Liver (tissue), 3 donors: ENCODE results near the gene LAMA1.

Experiments
- CTCF ChIP-seq: fragments of 150-350 bp; IDR thresholded peaks from 2 replicates; pipeline ENCODE4 v1.5.1; 2017; ENCODE audit warnings: improper control_type of control experiment, low read depth, low read length; ENCODE audit not compliant: missing input control
- EGR1 ChIP-seq, 2 donors: IDR thresholded peaks; 2 replicates each; pipeline ENCODE4 v1.6.1; 2016 to 2018; ENCODE audit warnings: antibody characterized with exemption in 2 of 2, low read depth in 2 of 2
- FOXA1 ChIP-seq: IDR thresholded peaks from 2 replicates; pipeline ENCODE4 v1.6.1; 2016; ENCODE audit warnings: antibody characterized with exemption
- GABPA ChIP-seq, 2 donors: IDR thresholded peaks in 1 of 2; conservative IDR thresholded peaks in 1 of 2; 2 replicates each; pipeline ENCODE4 v1.6.1; 2016; ENCODE audit warnings: antibody characterized with exemption in 2 of 2, mild to moderate bottlenecking in 1 of 2, moderate library complexity in 1 of 2
- JUND ChIP-seq, 2 donors: IDR thresholded peaks; 2 replicates each; pipeline ENCODE4 v1.6.1; 2016; ENCODE audit warnings: antibody characterized with exemption in 2 of 2
- MAX ChIP-seq: IDR thresholded peaks from 2 replicates; pipeline ENCODE4 v1.6.1; 2016; ENCODE audit warnings: antibody characterized with exemption
- NR2F2 ChIP-seq: IDR thresholded peaks from 2 replicates; pipeline ENCODE4 v1.6.1; 2016; ENCODE audit warnings: antibody characterized with exemption
- TAF1 ChIP-seq: conservative IDR thresholded peaks from 2 replicates; pipeline ENCODE4 v1.6.1; 2016; ENCODE audit warnings: antibody characterized with exemption, mild to moderate bottlenecking
- ZBTB33 ChIP-seq: IDR thresholded peaks from 2 replicates; pipeline ENCODE4 v1.6.1; 2016; ENCODE audit warnings: antibody characterized with exemption
- TF ChIP-seq, protein P1 (sequence below): IDR thresholded peaks from 2 replicates; pipeline ENCODE4 v1.6.1; 2016; ENCODE audit warnings: antibody characterized with exemption
- TF ChIP-seq, protein P2 (sequence below): IDR thresholded peaks from 2 replicates; pipeline ENCODE4 v1.6.1; 2016; ENCODE audit warnings: antibody characterized with exemption, mild to moderate bottlenecking
- donor health status: healthy.
- donor health status: healthy.

DNA sequence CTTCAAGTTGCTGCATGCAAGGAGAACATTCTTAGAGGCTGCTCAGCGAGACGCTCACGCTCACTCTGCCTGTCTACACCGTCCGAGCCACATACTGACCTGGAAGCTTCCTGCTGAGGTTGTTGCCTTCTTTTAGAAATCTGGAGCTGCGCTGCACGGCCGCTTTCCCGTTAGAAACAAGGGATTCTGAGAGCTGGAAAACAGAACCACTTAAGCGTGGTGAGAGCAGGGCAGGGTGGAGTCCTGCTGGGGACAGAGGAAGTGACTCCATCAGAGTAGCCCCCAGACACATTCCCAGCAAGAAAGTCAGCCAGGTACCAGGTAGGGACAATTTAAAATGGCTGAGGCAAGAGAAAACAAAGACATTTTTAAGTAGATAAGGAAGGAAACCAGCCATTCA is 135.2 kb downstream of the LAMA1 start:
- TF ChIP-seq CTCF, result no peak
- no peak for TF ChIP-seq ZBTB33
- TF ChIP-seq MAX, result no peak
- no peak for TF ChIP-seq TAF1
- TF ChIP-seq JUND (IDR thresholded peaks at IDR 0.05), result no peak
- TF ChIP-seq FOXA1, result no peak
- TF ChIP-seq GABPA (IDR thresholded peaks at IDR 0.05 in 1 of 2, conservative IDR thresholded peaks at IDR 0.05 in 1 of 2), result no peak
- TF ChIP-seq, protein P1, sequence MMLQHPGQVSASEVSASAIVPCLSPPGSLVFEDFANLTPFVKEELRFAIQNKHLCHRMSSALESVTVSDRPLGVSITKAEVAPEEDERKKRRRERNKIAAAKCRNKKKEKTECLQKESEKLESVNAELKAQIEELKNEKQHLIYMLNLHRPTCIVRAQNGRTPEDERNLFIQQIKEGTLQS, result no peak
- no peak for TF ChIP-seq NR2F2
- no peak for TF ChIP-seq EGR1 (IDR thresholded peaks at IDR 0.05; ENCODE audit: low read depth in 2 of 2)
- TF ChIP-seq, protein P2, sequence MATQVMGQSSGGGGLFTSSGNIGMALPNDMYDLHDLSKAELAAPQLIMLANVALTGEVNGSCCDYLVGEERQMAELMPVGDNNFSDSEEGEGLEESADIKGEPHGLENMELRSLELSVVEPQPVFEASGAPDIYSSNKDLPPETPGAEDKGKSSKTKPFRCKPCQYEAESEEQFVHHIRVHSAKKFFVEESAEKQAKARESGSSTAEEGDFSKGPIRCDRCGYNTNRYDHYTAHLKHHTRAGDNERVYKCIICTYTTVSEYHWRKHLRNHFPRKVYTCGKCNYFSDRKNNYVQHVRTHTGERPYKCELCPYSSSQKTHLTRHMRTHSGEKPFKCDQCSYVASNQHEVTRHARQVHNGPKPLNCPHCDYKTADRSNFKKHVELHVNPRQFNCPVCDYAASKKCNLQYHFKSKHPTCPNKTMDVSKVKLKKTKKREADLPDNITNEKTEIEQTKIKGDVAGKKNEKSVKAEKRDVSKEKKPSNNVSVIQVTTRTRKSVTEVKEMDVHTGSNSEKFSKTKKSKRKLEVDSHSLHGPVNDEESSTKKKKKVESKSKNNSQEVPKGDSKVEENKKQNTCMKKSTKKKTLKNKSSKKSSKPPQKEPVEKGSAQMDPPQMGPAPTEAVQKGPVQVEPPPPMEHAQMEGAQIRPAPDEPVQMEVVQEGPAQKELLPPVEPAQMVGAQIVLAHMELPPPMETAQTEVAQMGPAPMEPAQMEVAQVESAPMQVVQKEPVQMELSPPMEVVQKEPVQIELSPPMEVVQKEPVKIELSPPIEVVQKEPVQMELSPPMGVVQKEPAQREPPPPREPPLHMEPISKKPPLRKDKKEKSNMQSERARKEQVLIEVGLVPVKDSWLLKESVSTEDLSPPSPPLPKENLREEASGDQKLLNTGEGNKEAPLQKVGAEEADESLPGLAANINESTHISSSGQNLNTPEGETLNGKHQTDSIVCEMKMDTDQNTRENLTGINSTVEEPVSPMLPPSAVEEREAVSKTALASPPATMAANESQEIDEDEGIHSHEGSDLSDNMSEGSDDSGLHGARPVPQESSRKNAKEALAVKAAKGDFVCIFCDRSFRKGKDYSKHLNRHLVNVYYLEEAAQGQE, result no peak
